A172 (cell line): ENCODE data around the gene ARNT2. TPM values are rescaled to one million over a fixed set of nuclear protein-coding genes. Genes with fewer than 3 reads are reported as not detected.

Source experiments
- DNase-seq: peaks from one replicate; pipeline ENCODE4 v3.0.0-alpha.2; 2015; ENCODE audit warnings: low spot score
- total RNA-seq: library from RNA; depleted of rRNA; stranded (reverse); fragments of >200 nt; shearing (Covaris generic); gene quantifications from 2 replicates; pipeline ENCODE4 v1.2.3, GENCODE V29; 2014

Gene ARNT2
- total RNA-seq, 1 experiment from 2014 or later: 14.2 TPM

DNA sequence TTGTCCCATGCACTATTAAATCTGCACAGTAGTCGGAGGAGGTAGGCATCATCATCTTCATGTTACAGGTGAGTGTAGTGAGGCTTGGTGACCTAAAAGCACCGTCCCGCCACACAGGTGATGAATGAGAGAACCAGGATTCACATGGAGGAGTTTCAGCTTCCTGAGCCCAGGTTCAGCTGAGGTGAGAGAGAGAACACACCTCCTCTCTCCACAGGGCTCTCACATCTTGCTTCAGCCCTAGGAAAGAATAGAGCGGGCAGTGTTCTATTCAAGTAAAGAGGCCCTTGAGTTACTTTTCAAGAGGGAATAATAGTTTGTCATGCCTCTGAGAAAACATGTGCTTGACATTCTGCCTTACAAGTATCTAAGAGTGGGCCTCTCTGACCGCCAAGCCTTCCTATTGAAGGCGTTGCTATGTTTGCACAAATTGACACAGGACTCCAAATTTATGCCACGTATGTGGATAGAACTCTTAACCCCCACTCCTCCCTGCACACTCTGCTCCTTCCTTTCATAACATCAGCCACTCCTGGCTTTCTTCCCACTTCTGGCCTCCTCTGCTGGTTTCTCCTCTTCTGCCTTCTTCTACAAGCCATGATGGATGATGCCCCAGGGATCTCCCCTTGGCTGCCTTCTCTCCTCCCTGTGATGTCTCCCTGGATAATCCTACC is 152.6 kb downstream of the ARNT2 start:
- DNase-seq: no peak

DNA sequence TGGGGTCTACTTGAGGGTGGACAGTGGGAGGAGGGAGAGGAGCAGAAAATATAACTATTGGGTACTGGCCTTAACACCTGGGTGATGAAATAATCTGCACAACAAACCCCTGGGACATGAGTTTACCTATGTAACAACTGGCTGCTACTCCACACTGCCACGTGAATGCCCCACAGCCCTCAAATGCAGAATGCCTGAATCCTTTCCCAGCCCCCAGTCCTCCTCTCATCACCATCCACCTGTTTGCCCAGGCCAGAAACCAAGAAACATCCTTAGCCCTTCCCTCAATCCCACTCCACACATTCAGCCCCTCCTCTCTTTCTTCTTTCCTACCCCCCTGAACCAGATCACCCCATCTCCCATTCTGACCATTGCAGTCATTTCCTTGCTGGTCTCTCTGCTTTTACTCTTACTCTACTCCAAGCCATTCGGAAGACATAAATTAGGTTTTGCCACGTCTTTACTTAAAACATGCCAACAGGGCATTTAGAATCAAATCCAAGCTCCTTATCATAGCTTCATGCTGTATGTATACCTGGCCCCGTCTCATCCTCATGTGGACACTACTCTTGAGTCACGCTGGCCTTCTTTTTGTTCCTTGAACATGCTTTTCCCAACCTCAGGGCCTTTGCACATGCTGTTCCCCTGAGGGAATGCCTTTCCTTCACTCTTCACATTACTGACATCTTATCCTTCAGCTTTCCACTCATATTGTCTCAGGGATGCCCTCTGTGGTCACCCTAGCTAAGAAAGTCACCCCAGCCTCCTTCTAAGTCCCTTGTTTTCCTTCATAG is 153.5 kb downstream of the ARNT2 start:
- no peak for DNase-seq

DNA sequence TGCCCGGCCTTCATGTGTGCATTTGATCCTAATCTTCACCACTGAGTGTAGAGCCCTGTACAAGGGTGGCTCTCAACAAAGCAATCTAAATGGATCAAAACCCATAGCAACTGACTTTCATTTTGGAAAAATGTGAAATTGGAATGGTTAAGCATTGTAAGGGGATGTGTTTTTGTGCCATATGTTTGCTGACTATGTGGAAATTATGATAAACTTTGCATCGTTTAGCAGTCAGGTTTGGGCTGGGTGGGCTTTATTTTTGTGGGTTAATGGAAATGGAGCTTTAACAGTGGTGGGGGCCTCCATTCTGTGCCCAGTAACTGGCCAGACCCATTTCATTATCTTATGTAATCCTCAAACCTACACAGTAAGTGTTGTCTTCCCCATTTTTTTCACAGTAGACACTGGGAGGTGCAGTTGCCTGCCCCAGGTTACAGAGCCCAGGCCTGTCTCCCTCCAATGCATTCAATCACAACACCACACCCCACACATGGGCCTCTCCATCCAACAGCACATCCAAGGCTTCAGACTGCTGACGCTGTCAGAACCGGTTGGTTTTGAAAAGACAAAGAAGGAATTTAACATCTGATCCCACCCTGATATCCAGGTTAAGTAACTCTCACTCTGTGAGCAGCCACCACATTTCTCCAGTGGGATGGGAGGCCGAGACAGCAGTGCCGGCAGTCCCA is 154.6 kb downstream of the ARNT2 start:
- no peak for DNase-seq

DNA sequence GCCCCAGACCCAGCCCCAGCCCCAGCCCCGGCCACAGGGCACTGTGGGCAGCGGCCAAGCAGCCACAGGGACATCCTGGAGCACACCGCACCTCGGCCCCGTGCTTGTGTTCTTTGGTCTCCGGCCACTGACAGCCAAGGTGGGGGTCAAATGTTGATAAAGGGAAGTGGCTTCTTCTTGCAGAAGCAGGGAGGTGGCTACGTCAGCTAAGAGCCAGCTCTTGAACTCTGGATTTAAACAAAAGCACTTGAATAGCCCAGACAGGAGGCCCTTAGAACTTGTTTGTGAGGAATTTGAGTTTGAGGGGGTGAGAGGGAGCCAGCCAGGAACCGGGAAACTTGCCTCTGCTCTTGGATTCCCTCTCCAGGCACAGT is 155.1 kb downstream of the ARNT2 start:
- DNase-seq: no peak

DNA sequence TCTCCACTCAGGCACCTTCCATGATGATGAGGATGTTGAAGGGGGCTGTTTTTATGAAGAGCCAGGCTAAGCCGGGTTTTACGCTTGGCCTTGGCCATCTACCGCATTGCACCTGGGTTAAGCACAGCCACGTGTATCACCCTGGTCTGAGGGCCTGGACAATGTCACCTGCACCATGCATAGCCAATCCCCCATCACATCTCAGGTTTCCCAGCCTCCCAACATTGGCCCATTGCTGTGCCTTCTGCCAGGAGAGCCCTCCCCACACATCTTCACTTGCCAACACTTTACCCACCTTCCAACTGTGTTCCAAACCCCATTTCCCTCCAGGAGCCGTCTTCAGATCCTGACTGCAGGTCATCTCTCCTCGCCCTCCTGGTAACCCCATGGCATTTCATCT is 155.6 kb downstream of the ARNT2 start:
- no peak for DNase-seq

DNA sequence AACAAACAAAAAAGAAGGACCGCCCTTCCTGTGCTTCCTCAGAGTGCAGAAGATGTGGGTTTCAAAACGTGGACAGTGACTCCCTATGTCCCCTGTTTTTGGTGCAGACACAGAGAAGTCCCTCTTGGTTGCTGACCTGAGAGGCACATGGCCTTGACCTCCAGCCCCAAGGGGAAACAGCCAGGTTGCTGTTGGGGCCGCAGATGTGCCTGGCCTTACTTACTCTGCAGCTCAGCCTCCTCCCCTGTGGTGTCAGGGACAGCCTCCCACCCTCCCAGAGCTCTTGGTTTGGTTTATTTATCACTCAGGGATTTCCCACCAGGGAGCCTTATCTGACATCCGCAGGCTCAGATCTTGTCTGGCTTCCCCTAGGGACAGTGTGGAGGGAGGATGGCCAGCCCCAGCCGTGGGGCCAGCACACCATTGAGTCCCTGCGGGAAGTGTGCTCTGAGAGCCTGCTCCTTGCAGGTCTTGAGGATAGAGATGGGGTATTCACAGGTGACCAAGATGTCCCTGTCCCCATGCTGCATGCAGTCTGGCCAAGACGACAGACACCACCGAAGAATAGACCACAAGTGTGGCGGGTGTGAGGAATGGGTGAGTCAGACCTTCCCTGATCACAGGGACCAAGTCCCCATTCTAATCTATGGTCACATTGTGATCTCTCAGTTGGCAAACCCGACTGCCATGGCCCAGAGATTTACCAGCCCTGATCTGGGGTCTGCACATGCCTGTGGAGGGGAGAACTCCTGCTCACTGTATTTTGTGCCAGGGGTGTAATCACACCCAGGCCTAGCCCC is 156.6 kb downstream of the ARNT2 start:
- no peak for DNase-seq

DNA sequence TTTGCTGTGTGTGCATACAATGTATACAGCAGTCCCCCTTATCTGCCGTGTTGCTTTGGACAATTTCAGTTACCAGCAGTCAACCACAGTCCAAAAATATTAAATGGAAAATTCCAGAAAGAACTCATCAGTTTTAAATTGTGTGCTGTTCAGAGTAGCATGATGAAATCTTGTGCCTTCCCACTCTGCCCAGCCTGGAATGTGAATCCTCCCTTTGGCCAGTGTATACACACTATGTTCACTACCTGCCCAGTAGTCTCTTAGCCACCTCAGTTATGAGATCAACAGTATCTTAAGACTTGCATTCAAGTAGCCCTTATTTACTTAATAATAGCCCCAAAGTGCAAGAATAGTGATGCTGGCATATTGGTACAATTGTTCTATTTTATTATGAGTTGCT is 157.3 kb downstream of the ARNT2 start:
- no peak for DNase-seq

DNA sequence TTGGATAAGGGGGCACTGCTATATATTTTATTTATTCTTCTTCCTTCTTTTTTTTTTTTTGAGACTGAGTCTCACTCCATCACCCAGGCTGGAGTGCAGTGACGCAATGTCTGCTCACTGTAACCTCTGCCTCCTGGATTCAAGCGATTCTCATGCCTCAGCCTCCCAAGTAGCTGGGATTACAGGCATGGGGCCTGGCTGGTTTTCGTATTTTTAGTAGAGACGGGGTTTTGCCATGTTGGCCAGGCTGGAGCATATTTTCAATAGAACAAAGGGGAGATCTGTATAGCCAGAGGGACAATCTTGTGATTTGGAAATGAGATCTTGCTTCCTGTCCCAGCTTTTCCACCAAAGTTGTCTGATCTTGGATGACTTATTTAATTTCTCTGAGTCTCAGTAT is 157.9 kb downstream of the ARNT2 start:
- DNase-seq: no peak

DNA sequence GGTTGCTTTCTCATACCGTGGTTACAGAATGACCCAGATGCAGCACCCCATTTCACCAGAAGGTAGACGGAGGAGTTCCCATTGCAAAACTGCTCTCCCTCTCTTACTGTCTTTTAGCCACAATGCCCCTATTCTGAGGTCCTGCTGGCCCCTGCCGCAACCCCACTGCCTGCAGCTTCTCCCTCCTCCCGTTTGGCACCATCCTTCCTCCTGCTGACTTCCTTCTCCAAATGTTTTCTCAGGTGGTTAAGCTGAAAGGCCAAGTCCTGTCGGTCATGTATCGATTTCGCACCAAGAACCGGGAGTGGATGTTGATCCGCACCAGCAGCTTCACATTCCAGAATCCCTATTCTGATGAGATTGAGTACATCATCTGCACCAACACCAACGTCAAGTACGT is 158.7 kb downstream of the ARNT2 start:
- no peak for DNase-seq

DNA sequence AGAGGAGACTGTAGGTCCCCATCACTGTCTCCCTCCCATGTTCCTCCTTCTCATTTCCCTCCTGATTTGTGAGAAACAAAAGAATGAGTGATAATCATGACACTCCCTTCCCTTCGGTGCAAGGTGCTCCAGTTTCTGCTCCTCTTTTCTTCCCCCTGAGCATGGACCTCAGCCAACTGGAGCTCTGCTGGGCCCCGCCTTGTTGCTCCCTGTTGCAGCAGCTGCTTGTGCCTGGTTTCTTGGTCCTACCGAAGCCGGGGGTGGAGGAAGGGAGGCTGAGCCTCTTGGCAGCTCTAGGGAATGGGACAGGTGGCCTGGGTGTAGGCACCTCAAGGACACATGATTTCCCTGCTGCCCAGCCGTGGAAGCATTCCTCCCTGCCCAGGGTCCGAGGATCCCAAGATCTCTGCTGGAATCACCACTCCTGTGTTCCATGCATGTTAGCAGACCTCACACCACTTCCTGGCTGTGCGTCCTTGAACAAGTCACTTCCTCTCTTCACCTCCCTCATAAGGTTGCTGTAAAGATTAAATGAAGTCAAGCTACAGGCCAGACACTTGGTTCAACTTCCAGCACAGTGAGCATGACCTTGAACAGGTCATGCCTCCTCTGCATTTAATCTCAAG is 159.3 kb downstream of the ARNT2 start:
- no peak for DNase-seq

DNA sequence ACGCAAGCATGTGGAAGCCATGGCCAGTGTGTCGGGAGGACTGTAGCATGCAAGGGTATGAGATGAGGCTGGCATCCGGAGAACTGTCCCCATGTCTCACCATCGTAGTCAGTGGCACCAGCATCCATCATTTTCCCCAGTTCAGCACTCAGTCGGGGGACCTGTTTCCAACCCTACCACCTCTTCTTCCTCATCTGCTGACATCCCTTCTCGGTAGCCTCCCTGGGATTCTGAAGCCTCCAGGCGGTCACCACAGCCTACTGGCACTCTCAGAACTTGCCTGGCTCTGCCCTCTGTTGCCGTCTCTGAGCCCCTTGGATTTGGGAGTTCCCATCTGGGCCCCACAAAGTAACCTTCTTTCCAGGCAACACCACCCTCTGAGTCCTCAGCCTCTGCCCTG is 159.9 kb downstream of the ARNT2 start:
- no peak for DNase-seq

DNA sequence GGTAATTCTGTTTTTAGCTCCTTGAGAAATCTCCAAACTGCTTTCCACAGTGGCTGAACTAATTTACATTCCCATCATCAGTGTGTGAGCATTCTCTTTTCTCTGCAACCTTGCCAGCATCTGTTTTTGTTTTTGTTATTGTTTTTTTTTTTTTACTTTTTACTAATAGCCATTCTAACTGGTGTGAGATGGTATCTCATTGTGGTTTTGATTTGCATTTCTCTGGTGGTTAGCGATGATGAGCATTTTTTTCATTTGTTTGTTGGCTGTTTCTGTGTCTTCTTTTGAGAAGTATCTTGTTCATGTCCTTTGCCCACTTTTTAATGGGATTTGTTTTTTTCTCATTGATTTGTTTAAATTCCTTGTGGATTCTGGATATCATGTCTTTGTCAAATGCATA is 161.2 kb downstream of the ARNT2 start:
- DNase-seq: no peak

DNA sequence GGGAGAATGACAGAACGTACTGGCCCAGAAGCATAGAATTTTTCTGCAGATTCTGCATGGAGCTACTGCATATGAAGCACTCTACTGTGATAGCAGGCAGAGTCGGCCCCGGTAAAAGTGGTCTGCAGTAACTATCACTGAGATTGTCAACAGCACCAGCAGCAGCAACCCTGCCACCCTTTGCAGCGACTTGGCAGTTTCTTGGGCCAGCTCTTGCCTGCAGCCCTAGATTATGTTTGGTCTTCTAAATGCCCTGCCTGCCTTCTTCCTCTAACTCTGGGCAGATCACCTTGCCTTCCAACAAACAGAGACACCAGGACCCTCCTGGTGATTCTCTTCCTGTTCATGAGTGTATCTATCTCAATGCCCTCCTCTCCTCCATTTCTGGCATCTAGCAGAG is 161.8 kb downstream of the ARNT2 start:
- DNase-seq: no peak

DNA sequence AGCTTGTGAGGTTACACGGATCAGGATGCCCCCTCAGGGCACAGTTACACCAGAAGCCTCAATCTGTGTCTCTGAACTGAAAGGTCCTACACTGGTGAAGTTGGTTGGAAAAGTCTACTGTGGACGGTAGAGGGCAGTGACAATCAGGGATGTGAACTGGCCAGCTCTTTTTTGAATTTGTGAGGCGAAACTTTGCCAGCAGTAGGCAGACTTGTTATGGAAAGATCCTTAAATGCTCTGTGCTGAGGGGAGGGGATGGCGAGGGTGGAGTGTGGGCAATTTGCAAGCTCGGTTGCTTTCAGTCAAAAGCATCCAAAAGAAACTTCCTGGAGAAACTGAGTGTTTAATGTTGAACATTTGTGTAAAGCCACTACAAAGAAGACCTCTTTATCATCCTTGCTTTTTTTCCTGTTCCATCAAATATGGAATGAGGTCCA is 163.6 kb downstream of the ARNT2 start:
- peak; percentile 81 for DNase-seq

DNA sequence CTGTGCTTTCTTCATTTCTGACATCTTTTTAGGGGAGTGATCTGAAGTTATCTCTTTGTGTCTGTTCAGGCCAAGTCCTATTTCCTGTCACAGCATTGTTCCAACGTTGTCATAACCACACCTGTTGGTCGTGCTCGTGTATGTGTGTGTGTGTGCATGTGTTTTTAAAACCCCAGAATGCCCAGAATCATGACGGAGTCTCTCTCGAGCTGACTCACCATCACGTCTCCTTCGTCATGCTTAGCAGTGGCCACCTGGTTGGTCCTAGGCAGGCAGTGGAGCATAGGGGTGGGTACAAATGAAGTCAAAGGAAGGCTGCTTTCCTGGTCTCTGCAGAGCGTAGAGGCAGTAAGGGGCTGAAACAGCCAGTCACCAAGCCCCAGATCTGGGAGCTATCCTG is 164.1 kb downstream of the ARNT2 start:
- DNase-seq: peak; percentile 21

DNA sequence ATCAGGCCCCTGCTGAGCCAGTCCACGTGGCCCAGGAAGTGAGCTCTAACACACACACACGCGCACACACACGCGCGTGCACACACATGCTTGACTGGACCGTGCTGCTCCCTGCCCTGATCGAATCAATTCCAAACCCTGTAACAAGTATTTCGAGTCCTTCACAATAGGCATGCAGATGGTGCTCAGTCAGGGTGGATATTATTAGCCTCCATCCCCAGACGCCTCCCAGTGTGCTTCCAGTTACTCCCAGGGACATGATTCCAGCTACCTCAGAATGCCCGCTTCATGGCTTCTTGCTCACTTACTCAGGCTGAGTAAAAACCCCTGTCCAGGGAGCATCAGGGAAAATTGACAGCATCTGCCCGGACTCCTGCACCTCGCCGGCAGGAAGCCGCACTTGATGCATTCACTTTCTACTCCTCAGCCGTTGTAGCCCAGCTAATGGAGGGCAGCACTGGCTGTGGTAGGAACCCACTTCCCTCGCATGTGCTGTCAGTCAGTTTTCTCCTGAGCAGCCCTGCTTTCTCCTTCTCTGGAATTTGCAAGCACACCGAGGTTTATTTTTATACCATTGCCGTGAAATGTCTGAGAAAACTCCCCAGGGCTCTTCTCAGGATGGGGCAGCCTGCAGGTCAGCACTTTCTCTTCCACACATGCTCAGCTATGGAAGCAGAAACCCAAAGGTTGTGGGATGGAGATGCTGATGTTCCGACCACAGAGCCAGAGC is 164.9 kb downstream of the ARNT2 start:
- no peak for DNase-seq

DNA sequence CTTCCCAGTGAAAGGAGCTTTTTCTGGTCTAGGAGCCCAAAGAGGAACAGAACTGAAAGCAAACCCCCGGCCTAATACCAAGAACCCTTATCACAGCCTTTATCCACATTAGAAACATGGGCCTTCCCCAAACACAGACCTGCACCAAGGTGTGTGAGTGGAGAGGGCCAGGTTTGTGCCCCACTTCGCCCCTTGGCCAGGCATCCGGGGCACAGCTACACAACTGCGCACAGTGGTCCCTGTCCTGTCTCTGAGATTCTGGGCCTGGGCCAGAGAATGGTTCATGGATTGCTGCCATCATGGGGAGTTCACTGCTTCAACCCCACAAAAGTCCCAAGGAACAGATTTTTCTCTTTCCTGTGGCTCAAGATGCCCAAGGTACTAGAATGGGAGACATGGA is 165.5 kb downstream of the ARNT2 start:
- DNase-seq: no peak

DNA sequence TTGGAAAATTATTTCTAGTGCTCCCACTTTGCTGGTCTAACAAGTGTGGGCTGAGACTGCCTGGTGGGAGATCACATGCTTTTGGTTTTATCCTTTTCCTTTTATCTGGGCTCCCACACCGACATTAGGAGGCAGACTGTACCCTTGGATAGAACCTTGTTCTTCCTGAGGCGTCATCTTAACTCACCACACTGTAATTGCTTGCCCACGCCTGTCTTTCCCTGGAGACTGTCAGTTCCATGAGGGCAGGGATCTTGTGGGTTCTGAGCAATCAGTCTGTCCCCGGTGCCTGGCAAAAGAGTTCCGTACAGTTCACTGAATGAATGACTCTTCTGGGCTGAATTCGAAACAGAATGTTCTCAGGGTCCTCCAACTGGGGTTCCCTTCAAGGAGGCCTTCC is 166.4 kb downstream of the ARNT2 start:
- DNase-seq: no peak

DNA sequence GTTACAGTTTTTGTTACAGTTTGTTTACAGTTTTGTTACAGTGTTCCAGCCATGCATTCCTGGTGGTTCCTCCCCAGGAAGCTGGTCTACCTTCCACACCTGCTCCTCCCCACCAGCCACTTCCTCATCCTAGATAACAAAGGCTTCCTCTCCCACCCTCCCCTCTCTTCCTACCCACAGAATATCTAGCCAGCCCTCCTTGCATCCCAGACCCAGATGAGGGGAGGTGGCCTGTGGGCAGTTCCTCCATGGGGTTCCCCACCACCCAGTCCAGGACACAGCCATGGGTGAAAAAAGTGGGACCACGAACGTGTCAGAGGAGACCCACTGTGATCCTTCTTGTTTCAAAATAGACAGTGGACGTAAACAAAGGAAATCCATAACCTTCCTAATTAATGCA is 168.2 kb downstream of the ARNT2 start:
- no peak for DNase-seq

DNA sequence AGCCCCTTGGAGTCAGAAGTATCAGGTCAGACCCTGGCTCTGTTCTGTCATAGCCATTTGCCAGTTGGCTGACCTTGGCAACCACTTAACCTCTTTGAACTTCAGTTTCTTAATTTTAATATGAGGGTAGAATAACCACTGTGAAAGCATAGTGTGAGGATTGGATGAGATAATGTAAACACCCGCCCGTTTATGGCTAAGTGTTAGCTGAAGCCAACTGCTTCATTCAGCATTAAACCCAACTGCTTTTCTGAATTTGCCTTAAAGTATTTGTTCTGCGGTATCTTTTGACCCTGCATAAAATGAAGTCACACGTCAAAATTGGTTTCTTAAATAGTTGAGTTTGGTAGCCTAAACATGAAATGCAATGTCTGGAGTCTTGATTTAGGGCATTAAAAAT is 169.4 kb downstream of the ARNT2 start:
- no peak for DNase-seq

DNA sequence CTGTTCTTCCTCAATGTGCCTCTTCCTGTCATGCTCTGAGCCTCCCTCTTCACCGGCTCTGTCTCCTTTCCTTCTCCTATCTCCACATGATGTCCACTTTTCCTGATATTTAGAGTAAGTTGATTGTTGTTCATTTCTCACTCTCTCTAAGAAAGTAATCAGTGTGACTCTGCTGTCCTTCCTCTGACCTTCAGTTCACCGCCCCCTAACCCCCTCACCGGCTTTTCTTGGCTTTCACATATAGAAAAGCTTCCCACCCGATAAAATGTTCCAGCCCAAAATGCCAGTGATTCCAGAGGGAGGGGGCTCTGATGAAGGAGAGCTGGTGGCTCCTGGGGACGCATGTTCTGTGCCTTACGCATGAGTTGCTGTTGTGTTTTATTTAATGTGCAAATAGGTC is 170.4 kb downstream of the ARNT2 start:
- no peak for DNase-seq
